ENCODE results near the gene GPR31.

DNA sequence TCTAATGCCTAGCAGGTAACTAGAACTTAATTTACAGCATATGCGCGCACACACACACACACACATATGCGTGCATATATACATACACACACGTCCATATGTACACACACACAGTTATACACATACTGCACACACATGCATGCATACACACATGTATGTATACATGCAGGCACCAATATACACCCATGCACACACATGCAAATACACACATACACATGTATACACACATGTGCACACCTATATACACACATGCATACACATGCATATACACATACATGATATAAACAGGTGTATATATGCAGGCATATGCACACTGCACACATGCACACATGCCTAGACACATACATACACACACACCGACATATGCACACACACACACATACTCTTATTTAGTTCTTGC is 33.0 kb downstream of the GPR31 start:
- TF ChIP-seq, protein P1, sequence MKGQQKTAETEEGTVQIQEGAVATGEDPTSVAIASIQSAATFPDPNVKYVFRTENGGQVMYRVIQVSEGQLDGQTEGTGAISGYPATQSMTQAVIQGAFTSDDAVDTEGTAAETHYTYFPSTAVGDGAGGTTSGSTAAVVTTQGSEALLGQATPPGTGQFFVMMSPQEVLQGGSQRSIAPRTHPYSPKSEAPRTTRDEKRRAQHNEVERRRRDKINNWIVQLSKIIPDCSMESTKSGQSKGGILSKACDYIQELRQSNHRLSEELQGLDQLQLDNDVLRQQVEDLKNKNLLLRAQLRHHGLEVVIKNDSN (IDR thresholded peaks at IDR 0.05; ENCODE audit: borderline replicate concordance, low read depth) = no peak
- TF ChIP-seq SMC3 (IDR thresholded peaks at IDR 0.05; ENCODE audit: low read depth, low read length) (no peak), POLR2AphosphoS5 (IDR thresholded peaks at IDR 0.05; ENCODE audit: low read depth, low read length) (no peak), JUND (IDR thresholded peaks at IDR 0.05) (no peak)
- TF ChIP-seq, protein P2, sequence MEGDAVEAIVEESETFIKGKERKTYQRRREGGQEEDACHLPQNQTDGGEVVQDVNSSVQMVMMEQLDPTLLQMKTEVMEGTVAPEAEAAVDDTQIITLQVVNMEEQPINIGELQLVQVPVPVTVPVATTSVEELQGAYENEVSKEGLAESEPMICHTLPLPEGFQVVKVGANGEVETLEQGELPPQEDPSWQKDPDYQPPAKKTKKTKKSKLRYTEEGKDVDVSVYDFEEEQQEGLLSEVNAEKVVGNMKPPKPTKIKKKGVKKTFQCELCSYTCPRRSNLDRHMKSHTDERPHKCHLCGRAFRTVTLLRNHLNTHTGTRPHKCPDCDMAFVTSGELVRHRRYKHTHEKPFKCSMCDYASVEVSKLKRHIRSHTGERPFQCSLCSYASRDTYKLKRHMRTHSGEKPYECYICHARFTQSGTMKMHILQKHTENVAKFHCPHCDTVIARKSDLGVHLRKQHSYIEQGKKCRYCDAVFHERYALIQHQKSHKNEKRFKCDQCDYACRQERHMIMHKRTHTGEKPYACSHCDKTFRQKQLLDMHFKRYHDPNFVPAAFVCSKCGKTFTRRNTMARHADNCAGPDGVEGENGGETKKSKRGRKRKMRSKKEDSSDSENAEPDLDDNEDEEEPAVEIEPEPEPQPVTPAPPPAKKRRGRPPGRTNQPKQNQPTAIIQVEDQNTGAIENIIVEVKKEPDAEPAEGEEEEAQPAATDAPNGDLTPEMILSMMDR (IDR thresholded peaks at IDR 0.05) = no peak

All from SK-N-SH (cell line).